HG03025 (cell line): Measurements from ENCODE around the gene CHSY3.
A peak's percentile ranks its signal among the peaks of the same experiment; 100 is the strongest.
"Not testable (repeated sequence)": the region's sequence is repeated elsewhere in the genome, so short reads cannot be mapped to it uniquely, and the experiment has no call there.

Experiments used
- ATAC-seq: cut with Tn5 transposase; IDR thresholded peaks from one replicate; pipeline ENCODE4 v1.9.1; 2021; ENCODE audit warnings: mild to moderate bottlenecking, moderate library complexity; ENCODE audit not compliant: unreplicated experiment, low FRiP score

CHSY3 gene

GRCh38 chr5:130141659-130142320, 237.5 kb downstream of the CHSY3 start:
- ATAC-seq, result peak; percentile 71

DNA sequence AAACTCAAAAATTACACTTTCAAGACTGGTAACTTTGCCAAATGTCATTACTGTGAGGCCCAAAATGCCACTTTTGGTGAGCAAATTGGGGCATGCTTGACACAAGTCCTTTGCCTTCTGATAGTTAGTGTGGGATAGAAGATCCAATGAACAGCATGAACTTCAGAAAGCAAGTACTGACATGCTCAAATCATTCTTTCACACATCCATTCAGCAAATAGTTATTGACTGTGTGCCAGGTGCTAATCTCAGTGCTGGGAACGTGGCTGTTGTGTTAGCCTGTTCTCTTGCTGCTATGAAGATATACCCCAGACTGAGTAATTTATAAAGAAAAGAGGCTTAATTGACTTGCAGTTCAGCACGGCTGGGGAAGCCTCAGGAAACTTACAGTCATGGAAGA, 247.0 kb downstream of the CHSY3 start:
- no peak for ATAC-seq

DNA sequence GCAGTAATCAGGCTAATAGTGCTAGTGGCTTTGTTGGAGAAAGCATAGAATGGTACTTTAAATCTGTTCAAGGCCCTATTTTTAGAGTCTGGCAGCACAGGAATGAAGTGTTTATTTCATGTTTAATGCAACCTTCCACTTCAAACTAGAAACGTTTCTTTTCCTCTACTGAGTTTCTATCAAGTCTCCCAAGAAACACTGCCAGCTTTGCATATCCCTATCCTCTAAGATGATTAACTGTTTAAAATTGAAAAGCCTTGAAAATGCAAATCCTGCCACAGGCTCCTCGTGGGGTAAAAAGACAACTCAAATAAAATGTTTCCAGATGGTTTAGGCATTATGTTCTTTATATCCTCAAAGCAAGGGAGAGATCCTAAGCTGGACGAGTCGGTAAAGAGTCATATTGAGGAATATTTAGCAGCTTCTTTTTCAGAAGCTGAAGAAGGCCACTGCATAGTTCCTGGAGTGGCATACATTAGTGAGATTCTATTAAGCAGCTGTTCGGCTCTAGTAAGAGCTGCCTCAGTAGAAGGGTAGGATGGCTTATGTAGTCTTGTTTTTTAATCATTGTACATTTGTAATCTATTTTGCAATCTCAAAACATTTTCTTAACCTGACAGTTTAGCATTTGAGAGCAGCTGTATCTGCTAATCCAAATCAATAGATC, 251.2 kb downstream of the CHSY3 start:
- no peak for ATAC-seq

DNA sequence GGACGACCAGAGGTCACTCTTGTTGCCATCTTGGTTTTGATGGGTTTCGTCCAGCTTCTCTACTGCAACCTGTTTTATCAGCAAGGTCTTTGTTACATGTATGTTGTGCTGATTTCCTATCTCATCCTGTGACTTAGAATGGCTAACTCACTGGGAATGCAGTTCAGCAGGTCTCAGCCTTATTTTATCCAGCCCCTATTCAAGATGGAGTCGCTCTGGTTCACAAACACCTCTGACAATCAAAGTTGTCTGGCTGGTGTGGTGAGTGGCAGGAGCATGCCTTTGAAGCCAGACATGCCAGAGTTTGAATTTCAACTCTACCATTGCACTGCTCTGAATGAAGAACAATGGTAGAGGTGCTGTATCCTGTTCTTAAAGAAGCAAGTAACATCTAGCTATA, 253.8 kb downstream of the CHSY3 start:
- ATAC-seq, result no peak

DNA sequence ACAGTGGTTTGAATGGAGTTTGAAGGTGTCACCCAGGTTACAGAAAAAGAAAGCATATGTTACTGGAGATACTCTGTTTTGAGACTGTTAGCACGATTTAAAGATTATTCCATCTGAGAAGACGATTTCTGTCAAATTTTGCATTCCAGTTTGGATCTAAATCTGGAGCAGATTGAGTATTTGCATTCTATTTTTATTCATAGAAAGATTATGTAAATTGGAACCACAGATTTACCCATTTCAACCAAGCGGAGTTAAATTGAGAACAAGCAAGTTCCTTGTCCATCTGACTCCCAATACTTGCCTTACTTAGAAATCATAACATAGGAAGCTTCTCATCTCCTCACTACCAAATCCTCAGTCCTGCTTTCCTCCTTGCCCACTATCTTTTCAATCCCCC, 255.7 kb downstream of the CHSY3 start:
- no peak for ATAC-seq

- no peak for ATAC-seq
Measured at GRCh38 chr5:130164966-130165365, 260.7 kb downstream of the CHSY3 start.

GRCh38 chr5:130166839-130167490, 262.7 kb downstream of the CHSY3 start:
- ATAC-seq, result no peak

GRCh38 chr5:130168211-130168610, 263.9 kb downstream of the CHSY3 start:
- ATAC-seq, result no peak

GRCh38 chr5:130171699-130172098, 267.4 kb downstream of the CHSY3 start:
- ATAC-seq, result no peak

GRCh38 chr5:130183115-130183514, 278.9 kb downstream of the CHSY3 start:
- no peak for ATAC-seq

DNA sequence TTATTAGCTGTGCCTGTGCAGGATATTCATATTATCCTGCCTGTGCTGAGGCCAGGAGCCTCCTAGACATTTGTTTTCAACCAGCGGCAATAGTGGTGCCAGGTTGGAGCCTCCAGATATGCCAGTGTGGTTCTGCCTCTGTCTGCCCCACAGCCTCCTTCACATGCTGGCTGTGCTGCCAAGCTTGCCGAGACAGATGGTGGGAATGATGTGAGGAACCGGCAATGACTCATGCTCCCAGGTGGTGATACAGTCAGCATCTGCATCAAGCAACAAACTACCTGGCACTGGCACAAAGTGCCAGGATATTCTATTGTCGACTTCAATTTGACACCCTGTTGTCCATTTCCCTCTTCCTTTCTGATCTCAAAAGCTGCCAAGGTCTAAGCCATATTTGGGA, 285.7 kb downstream of the CHSY3 start:
- ATAC-seq, result no peak

DNA sequence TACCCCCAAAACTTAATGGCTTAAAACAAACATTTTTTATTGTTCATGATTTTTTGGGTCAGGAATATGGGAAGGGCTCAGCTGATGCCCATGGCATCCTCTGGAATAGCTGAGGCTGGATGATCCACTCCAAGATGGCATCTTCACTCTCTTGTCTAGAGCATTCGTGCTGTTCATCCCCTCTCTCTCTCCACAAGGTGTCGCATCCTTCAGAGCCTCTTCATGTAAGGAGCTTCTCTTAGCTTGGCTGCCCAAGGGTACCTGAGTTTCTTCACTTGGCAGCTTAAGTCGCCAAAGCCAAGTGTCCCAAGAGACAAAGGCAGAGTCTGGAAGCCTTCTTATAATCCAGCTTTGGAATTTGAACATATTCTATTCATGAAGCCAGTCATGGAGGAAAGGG, 294.7 kb downstream of the CHSY3 start:
- ATAC-seq, result no peak

GRCh38 chr5:130206686-130207085, 302.4 kb downstream of the CHSY3 start:
- ATAC-seq, result no peak

GRCh38 chr5:130213607-130214006, 309.3 kb downstream of the CHSY3 start:
- ATAC-seq, result no peak

- ATAC-seq, result no peak
Measured at GRCh38 chr5:130216286-130216685, 312.0 kb downstream of the CHSY3 start.

DNA sequence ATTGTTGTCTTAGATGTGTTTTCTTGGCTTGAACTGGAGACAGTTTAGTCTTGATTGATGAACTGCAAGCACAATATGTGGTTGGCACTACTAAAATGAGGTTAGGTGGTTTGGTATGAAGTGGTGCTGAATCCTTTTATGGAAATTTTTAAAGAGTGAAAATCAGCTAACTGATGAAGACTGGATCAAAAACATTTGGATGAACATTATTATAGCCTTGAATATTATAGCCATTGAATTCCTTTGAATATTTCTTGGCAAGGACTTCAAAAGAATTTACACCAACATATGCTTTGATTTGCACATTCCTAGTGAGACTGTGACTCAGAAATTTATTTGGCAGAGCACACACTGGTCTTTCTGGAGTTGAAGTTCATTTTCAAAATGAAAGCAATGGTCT, 318.3 kb downstream of the CHSY3 start:
- ATAC-seq, result no peak

DNA sequence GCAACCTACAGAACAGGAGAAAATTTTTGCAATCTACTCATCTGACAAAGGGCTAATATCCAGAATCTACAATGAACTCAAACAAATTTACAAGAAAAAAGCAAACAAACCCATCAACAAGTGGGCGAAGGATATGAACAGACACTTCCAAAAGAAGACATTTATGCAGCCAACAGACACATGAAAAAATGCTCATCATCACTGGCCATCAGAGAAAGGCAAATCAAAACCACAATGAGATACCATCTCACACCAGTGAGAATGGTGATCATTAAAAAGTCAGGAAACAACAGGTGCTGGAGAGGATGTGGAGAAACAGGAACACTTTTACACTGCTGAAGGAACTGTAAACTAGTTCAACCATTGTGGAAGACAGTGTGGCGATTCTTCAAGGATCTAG, 322.3 kb downstream of the CHSY3 start:
- not testable (repeated sequence) for ATAC-seq

GRCh38 chr5:130227699-130228098, 323.4 kb downstream of the CHSY3 start:
- no peak for ATAC-seq

GRCh38 chr5:130231786-130232185, 327.5 kb downstream of the CHSY3 start:
- ATAC-seq, result no peak

GRCh38 chr5:130234816-130235215, 330.6 kb downstream of the CHSY3 start:
- no peak for ATAC-seq
